MCF 10A (cell line): ENCODE results near the gene ABHD1. TPM values are rescaled to one million over a fixed set of nuclear protein-coding genes. Genes with fewer than 3 reads are reported as not detected.

Experiments used
- BruUV-seq: library from RNA; stranded (reverse); fragments of 400-500 nt; replicated peaks from 2 replicates; lab custom pipeline; 2021; lab: Mats Ljungman, UMichigan
- CTCF ChIA-PET: fragments of 300-600 bp; sonication (Branson Sonifier 250); formaldehyde crosslinking; extraction: SDS; loops from one replicate; lab custom pipeline; 2021; ENCODE audit warnings: antibody characterized with exemption, inconsistent platforms; lab: Yijun Ruan, JAX
- POLR2A ChIA-PET: fragments of 300-600, 350-650 bp; sonication (Branson Sonifier 250); formaldehyde crosslinking; extraction: SDS; loops from one replicate; lab custom pipeline; 2020; ENCODE audit warnings: antibody characterized with exemption, inconsistent platforms; lab: Yijun Ruan, JAX
- DNase-seq: peaks from one replicate; pipeline ENCODE4 v3.0.0-alpha.2; 2018; ENCODE audit not compliant: unreplicated experiment
- H3K27ac Mint-ChIP-seq: one replicate; pipeline ENCODE4 v1.8.0; 2022; ENCODE audit warnings: mild to moderate bottlenecking, low read depth, mixed read lengths; ENCODE audit not compliant: unreplicated experiment
- H3K27me3 Mint-ChIP-seq: one replicate; pipeline ENCODE4 v1.8.0; 2022; ENCODE audit warnings: mixed read lengths; ENCODE audit not compliant: insufficient read depth, unreplicated experiment
- H3K36me3 Mint-ChIP-seq: one replicate; pipeline ENCODE4 v1.8.0; 2022; ENCODE audit warnings: mild to moderate bottlenecking, moderate library complexity, mixed read lengths; ENCODE audit not compliant: insufficient read depth, unreplicated experiment
- H3K4me1 Mint-ChIP-seq: one replicate; pipeline ENCODE4 v1.8.0; 2022; ENCODE audit warnings: mixed read lengths; ENCODE audit not compliant: insufficient read depth, unreplicated experiment
- H3K4me3 Mint-ChIP-seq: one replicate; pipeline ENCODE4 v1.8.0; 2022; ENCODE audit warnings: mild to moderate bottlenecking, moderate library complexity, mixed read lengths; ENCODE audit not compliant: unreplicated experiment
- H3K9me3 Mint-ChIP-seq: one replicate; pipeline ENCODE4 v1.8.0; 2022; ENCODE audit warnings: mixed read lengths; ENCODE audit not compliant: unreplicated experiment
- intact Hi-C: fragments of 100-400 bp; cut with micrococcal nuclease; formaldehyde crosslinking; loops from 2 replicates; pipeline ENCODE4 v1.14.1; 2022
- total RNA-seq: library from RNA; stranded (reverse); gene quantifications from 2 replicates; pipeline ENCODE4 v1.2.3, GENCODE V29; 2022
- TF ChIP-seq, protein P1 (sequence below): fragments of 200-600 bp; IDR thresholded peaks from one replicate; pipeline ENCODE4 v1.8.0; 2022; ENCODE audit warnings: antibody characterized with exemption, mild to moderate bottlenecking; ENCODE audit not compliant: unreplicated experiment

The ABHD1 gene
- total RNA-seq, 1 experiment from 2014 or later = not detected

DNA sequence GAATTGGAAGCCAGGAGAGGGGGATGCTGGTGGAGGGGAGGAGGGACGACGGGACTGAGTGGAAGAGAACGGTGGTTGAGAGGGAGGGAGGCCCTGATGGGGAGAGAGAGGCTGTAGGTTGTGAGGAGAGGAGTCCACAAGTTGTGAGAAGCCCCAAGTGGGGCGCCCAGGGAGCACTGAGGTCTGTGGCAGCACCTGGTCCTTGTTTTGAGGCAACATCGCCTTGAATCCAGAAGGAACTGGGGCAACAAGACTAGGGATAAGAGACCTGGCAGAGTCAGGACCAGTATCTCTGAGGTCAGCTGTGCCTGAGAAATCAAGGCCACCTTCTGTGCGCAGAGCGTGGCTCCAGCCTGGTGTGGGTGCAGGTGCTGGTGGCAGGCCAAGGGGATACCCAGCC, 14.5 kb downstream of the ABHD1 start:
- Mint-ChIP-seq H3K4me1 (peaks cover 7% of the 10 kb centered on the region), H3K27me3 (peaks cover 6% of the 10 kb centered on the region), H3K9me3 (no peaks in the 10 kb centered on the region), H3K36me3 (peaks cover 13% of the 10 kb centered on the region), H3K4me3 (no peak overlapping the region), H3K27ac (no peak overlapping the region)
- no TSS peak for BruUV-seq
- TF ChIP-seq, protein P1, sequence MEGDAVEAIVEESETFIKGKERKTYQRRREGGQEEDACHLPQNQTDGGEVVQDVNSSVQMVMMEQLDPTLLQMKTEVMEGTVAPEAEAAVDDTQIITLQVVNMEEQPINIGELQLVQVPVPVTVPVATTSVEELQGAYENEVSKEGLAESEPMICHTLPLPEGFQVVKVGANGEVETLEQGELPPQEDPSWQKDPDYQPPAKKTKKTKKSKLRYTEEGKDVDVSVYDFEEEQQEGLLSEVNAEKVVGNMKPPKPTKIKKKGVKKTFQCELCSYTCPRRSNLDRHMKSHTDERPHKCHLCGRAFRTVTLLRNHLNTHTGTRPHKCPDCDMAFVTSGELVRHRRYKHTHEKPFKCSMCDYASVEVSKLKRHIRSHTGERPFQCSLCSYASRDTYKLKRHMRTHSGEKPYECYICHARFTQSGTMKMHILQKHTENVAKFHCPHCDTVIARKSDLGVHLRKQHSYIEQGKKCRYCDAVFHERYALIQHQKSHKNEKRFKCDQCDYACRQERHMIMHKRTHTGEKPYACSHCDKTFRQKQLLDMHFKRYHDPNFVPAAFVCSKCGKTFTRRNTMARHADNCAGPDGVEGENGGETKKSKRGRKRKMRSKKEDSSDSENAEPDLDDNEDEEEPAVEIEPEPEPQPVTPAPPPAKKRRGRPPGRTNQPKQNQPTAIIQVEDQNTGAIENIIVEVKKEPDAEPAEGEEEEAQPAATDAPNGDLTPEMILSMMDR = no peak
- CTCF ChIA-PET = interaction anchor here (0.8 kb wide), 2 partner anchors 13 to 24 kb away, joined by 3 read pairs; no protein-coding TSS in a partner anchor
- intact Hi-C loops = no loop called here
- POLR2A ChIA-PET = no interaction called here
- DNase-seq = no peak

DNA sequence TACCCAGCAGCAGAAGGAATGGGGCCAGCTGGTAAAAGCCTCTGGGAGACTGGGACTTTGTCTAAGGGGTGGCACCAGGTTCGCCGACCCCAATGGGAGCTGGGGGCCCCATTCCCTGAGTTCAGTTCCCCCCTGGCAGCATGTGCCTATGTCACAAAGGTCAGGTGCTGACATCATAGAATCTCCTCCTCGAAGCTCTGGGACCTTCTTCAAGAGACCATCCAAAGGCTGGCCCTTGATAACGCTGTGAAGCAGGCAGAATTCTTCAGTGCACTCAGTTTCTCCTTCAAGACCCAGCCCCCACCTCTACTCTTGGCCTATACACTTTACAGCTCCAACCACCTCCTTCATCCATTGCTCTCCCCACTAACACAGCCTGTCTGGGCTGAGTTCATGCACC, 15.7 kb downstream of the ABHD1 start, which contains the start of gene PRR30:
TSS of gene PRR30 (minus strand) at position 101 of the 400 bp plus-strand sequence. CDS start 1,081 bp downstream, outside the sequence.
- H3K4me3 Mint-ChIP-seq = no peak within 1 kb of the TSS
- H3K9me3 Mint-ChIP-seq = no peaks in the 10 kb centered on the region
- BruUV-seq = no TSS peak
- DNase-seq = no peak
- ChIA-PET CTCF (no interaction called here), POLR2A (no interaction called here)
- intact Hi-C loops = no loop called here
- TF ChIP-seq, protein P1 = no peak
- peaks cover 7% of the 10 kb centered on the region for H3K4me1 Mint-ChIP-seq
- H3K27me3 Mint-ChIP-seq = peaks cover 16% of the 10 kb centered on the region
- H3K36me3 Mint-ChIP-seq = peaks cover 16% of the 10 kb centered on the region
- no peak within 1 kb of the TSS for H3K27ac Mint-ChIP-seq

DNA sequence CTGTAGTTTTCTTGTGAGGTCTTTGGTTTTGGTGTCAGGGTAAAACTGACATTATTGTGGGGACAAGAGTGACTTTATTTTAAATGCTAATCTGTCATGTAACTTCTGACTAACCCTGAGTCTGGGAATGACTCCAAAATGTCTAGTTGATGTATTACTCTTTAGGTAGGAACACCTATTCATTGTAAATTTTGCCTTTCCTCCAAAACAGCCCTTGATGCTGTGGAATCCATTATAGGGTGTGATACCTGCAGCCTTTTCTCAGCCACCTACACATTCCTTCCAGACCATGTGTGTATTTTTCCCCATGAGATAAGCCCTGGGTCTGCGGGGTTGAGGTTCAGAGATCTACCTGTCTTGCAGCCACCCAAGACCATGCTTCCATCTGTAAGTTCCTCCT, 19.7 kb downstream of the ABHD1 start:
- Mint-ChIP-seq H3K36me3 (peaks cover 6% of the 10 kb centered on the region), H3K9me3 (no peaks in the 10 kb centered on the region), H3K4me1 (peaks cover 7% of the 10 kb centered on the region), H3K27me3 (peaks cover 16% of the 10 kb centered on the region), H3K4me3 (no peak overlapping the region), H3K27ac (no peak overlapping the region)
- TF ChIP-seq, protein P1 = no peak
- intact Hi-C loops = no loop called here
- ChIA-PET CTCF (no interaction called here), POLR2A (interaction anchor here (2.0 kb wide), 1 partner anchor 9 kb away, joined by 8 read pairs; the partner anchor contains the start of gene PREB)
- DNase-seq = peak; percentile 18
- BruUV-seq = no TSS peak

DNA sequence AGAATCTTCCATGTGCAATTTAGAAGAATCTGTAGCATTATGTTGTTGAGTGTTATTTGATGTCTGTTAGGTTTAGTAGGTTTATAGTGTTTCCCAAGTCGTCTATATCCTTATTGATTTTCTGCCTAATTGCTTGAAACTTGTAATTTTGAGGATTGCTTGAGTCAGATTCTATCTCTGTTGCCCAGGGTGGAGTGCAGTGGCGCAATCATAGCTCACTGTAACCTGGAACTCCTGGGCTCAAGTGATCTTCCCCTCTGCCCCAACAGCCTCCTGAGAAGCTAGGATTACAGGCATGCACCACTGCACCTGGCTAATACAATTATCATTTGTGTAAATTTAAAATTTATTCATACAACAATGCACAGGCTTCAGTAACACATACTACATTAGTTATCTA, 22.1 kb downstream of the ABHD1 start:
- DNase-seq = no peak
- peaks cover 7% of the 10 kb centered on the region for H3K4me1 Mint-ChIP-seq
- H3K27me3 Mint-ChIP-seq = peaks cover 16% of the 10 kb centered on the region
- peaks cover 6% of the 10 kb centered on the region for H3K36me3 Mint-ChIP-seq
- no TSS peak for BruUV-seq
- TF ChIP-seq, protein P1 = no peak
- ChIA-PET POLR2A (interaction anchor here (0.8 to 2.0 kb wide), 3 partner anchors 11 to 66 kb away, joined by 3 to 8 read pairs (median 4); partner anchors contain the start of genes ATRAID and PREB), CTCF (interaction anchor here (0.6 to 1.3 kb wide), 3 partner anchors 12 to 392 kb away, joined by 3 to 8 read pairs (median 4); no protein-coding TSS in a partner anchor)
- H3K27ac Mint-ChIP-seq = no peak overlapping the region
- H3K4me3 Mint-ChIP-seq = no peak overlapping the region
- intact Hi-C loops = no loop called here
- no peaks in the 10 kb centered on the region for H3K9me3 Mint-ChIP-seq
